ENCODE measurements around the gene BRSK2.

- no peak for TF ChIP-seq CTCF (conservative IDR thresholded peaks at IDR 0.05 in 1 of 2, IDR thresholded peaks at IDR 0.05 in 1 of 2; ENCODE audit: low read depth in 1 of 2, low read length in 2 of 2)
- TF ChIP-seq EZH2 (IDR thresholded peaks at IDR 0.05; ENCODE audit: low read length, missing control alignments): no peak
Measured at GRCh38 chr11:1470681-1471611, 81.2 kb downstream of the BRSK2 start.
